Peyer's patch (tissue), 4 donors: ENCODE results near the gene FAM53A. TPM values are rescaled to one million over a fixed set of nuclear protein-coding genes. Genes with fewer than 3 reads are reported as not detected.

Experiments used
- DNase-seq, 3 donors: peaks; one replicate each; pipeline ENCODE4 v3.0.0-alpha.2; 2017 to 2019
- H3K27ac ChIP-seq, 4 donors: fragments of 200-600 bp; sonication (generic); one replicate each; pipeline ENCODE4 v1.5.1; 2016 to 2019
- H3K27me3 ChIP-seq, 2 donors: fragments of 200-600 bp; sonication (generic); one replicate each; pipeline ENCODE4 v1.5.1; 2019
- H3K36me3 ChIP-seq, 3 donors: fragments of 200-600 bp; sonication (generic); one replicate each; pipeline ENCODE4 v1.5.1; 2016 to 2019
- H3K4me1 ChIP-seq, 4 donors: fragments of 200-600 bp; sonication (generic); one replicate each; pipeline ENCODE4 v1.5.1; 2016 to 2019
- H3K4me3 ChIP-seq, 4 donors: fragments of 200-600 bp; sonication (generic); 1 replicate in 3 of 4; 2 replicates in 1 of 4; pipeline ENCODE4 v1.5.1; 2016 to 2019; ENCODE audit warnings: mild to moderate bottlenecking in 1 of 4
- H3K9me3 ChIP-seq, 4 donors: fragments of 200-600 bp; sonication (generic); one replicate each; pipeline ENCODE4 v1.5.1; 2016 to 2019; ENCODE audit warnings: mild to moderate bottlenecking in 1 of 4
- CTCF ChIP-seq, 6 experiments: fragments of 450-650 bp in 4 of 6; fragments of 200-600 bp in 2 of 6; sonication (generic) in 1 of 6; IDR thresholded peaks; one replicate each; pipeline ENCODE4 v1.5.1; 2017 to 2019; ENCODE audit warnings: antibody characterized with exemption in 6 of 6, mild to moderate bottlenecking in 3 of 6, moderate library complexity in 1 of 6
- POLR2A ChIP-seq, 2 donors: fragments of 450-650 bp; IDR thresholded peaks; one replicate each; pipeline ENCODE4 v1.5.1; 2017; ENCODE audit warnings: antibody characterized with exemption in 2 of 2, mild to moderate bottlenecking in 2 of 2, moderate library complexity in 2 of 2
- total RNA-seq, 4 donors: library from RNA; depleted of rRNA; stranded (reverse); fragments of >200 nt; gene quantifications; one replicate each; pipeline ENCODE4 v1.1.0, GENCODE V29; 2016

Gene FAM53A
- total RNA-seq, 4 donors from 2014 or later = 1.5 to 8.3 (median 1.8) TPM; not detected in 1

- H3K27me3 ChIP-seq = no peaks in the 10 kb centered on the region
- TF ChIP-seq CTCF (IDR thresholded peaks at IDR 0.05) (no peak), POLR2A (IDR thresholded peaks at IDR 0.05) (no peak)
- H3K4me1 ChIP-seq = no peaks in the 10 kb centered on the region
- DNase-seq = no peak
- no peaks in the 10 kb centered on the region for H3K36me3 ChIP-seq
- H3K27ac ChIP-seq = no peak overlapping the region
- H3K4me3 ChIP-seq = no peak overlapping the region
- H3K9me3 ChIP-seq = no peaks in the 10 kb centered on the region
Measured at GRCh38 chr4:1602655-1603412, 81.3 kb downstream of the FAM53A start.

- H3K27me3 ChIP-seq = no peaks in the 10 kb centered on the region
Measured at GRCh38 chr4:1601852-1602654, 82.1 kb downstream of the FAM53A start.

GRCh38 chr4:1601533-1601835 lies 82.6 kb downstream of the FAM53A start:
- Histone ChIP-seq H3K9me3 (no peaks in the 10 kb centered on the region), H3K36me3 (no peaks in the 10 kb centered on the region), H3K4me1 (no peaks in the 10 kb centered on the region), H3K27ac (no peak overlapping the region), H3K4me3 (no peak overlapping the region), H3K27me3 (no peaks in the 10 kb centered on the region)
- TF ChIP-seq POLR2A (IDR thresholded peaks at IDR 0.05) (no peak), CTCF (IDR thresholded peaks at IDR 0.05) (no peak)
- DNase-seq = no peak

More at GRCh38 chr4:1601852-1602654, 82.1 kb downstream of the FAM53A start:
- no peaks in the 10 kb centered on the region for H3K4me1 ChIP-seq
- no peak overlapping the region for H3K4me3 ChIP-seq
- DNase-seq = no peak
- TF ChIP-seq POLR2A (IDR thresholded peaks at IDR 0.05) (no peak), CTCF (IDR thresholded peaks at IDR 0.05) (no peak)
- no peaks in the 10 kb centered on the region for H3K9me3 ChIP-seq
- H3K36me3 ChIP-seq = no peaks in the 10 kb centered on the region
- H3K27ac ChIP-seq = no peak overlapping the region

GRCh38 chr4:1600811-1601532 lies 83.1 kb downstream of the FAM53A start:
- H3K4me1 ChIP-seq = no peaks in the 10 kb centered on the region
- H3K36me3 ChIP-seq = no peaks in the 10 kb centered on the region
- no peak overlapping the region for H3K27ac ChIP-seq
- H3K9me3 ChIP-seq = no peaks in the 10 kb centered on the region
- H3K27me3 ChIP-seq = no peaks in the 10 kb centered on the region
- DNase-seq = no peak
- TF ChIP-seq CTCF (IDR thresholded peaks at IDR 0.05) = no peak
- no peak for TF ChIP-seq POLR2A (IDR thresholded peaks at IDR 0.05)
- no peak overlapping the region for H3K4me3 ChIP-seq

- no peaks in the 10 kb centered on the region for H3K9me3 ChIP-seq
- H3K27ac ChIP-seq = no peak overlapping the region
- no peaks in the 10 kb centered on the region for H3K4me1 ChIP-seq
- no peaks in the 10 kb centered on the region for H3K27me3 ChIP-seq
- no peaks in the 10 kb centered on the region for H3K36me3 ChIP-seq
- no peak for DNase-seq
- no peak overlapping the region for H3K4me3 ChIP-seq
- no peak for TF ChIP-seq CTCF (IDR thresholded peaks at IDR 0.05)
- no peak for TF ChIP-seq POLR2A (IDR thresholded peaks at IDR 0.05)
Measured at GRCh38 chr4:1600211-1600780, 83.8 kb downstream of the FAM53A start.
